HG03558 (cell line): ENCODE results near the gene RIN3.
"Not testable (repeated sequence)": the region's sequence is repeated elsewhere in the genome, so short reads cannot be mapped to it uniquely, and the experiment has no call there.

ENCODE experiments used
- ATAC-seq: cut with Tn5 transposase; IDR thresholded peaks from one replicate; pipeline ENCODE4 v1.9.1; 2021; ENCODE audit warnings: moderate number of reproducible peaks; ENCODE audit not compliant: unreplicated experiment; ENCODE audit errors: extremely low read depth

RIN3 gene

DNA sequence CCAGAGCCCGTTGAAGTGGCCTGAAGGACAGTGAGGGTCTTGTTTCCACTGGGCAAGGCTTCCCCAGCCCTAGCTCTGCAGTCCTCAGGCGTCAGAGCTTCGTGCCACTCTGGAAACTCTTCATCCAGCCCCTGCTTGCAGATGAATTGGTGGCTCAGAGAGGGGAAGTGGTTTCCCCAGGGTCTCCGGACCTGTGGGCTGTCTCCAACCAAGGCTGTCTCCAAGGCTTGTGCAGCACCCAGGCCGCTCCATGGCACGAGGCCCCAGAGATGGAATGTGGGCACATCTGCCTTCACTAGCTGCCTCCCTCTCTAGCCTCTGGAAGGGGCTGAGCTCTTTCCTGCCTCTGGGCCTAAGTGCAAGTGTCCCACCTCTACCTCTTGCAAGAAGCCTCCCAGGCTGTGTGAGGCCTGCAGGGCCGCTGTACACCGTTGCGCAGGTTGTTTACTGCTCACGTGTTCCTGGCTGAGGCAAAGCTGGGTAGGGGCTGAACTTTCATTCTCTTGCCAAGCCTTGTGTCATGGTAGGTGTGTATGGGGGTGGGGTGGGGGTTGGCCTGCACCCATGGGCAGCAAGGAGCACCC is 11.1 kb downstream of the RIN3 start:
- no peak for ATAC-seq

DNA sequence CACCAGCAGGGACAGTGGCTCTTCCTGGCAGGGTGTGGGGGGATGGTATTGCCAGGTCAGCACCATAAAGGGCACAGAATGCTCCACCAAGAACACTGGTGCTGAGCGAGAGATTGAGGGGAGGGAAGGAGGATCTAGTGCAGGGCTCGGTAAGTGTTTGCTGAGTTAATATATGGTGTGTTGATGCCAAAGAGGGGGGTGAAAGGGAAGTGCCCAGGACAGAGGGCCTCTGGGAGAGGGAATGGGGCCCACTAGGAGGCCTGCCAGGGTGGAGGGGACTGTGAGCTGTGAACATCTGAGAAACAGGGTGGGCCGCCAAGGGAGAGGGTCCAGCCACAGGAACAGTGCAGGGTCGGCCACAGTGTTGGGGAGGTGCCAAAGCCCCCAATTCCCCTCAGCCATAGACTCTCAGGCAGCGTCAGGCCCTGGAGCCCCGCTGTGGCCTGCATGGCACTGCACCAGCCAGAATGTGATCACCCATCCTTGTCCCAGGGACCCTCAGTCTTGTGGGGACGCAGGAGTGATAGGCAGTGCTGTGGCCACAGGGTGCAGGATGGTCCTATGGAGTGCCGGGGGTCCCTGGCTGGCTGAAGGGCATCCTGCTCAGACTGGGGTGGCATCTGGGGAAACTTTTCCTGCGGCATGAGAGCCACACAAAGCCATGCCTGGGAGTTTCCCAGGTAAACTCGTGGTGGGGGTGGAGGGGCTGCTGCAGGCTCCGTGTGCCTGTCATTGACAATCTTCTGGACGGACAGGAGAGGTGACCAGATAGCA is 11.9 kb downstream of the RIN3 start:
- no peak for ATAC-seq

DNA sequence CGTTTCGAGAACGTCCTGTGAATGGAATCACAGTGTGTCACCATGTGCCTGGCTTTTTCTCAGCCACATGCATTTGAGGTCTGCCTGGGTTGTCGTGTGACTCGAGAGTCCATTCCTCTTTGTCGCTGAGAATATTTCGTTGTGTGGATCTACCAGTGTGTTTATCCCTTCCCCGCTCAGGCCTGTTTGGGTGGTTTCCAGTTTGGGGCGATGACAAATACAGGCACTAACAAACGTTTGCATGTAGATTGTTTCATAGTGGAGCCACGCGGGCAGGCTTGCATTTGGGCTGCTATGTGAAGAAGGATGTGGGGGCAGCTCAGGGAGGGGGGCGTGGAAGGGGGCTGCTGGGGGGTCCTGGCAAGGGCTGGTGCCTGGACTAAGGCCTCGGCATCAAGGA is 14.1 kb downstream of the RIN3 start:
- ATAC-seq: no peak

DNA sequence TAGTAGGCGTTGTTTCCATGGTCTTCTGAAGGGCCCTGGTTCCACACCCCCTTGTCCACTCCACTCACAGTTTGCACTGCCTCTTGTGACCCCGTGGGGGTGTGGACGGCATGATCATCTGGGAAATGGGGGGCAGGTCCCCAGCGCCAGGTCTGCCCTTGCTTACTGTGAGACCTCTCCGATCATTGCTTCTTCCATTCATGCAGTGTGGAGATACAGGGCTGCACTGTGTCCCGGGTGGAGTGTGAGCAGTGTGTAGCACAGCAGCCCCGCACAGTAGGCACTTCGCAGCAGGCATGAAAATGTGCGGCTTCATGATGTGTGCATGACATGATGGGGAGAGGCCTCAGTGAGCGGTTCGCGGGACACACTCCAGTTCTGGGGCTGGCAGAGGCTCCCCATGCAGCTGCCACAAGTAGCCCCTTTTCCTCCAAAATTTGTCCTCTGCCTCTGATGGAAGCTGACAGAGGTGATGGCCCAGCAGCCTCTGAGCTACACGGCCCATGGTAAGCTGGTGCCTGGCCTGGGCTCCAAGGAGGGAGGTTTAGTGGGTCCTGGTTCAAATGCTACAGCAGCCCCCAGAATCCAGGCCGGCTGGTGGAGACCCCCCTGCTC is 15.0 kb downstream of the RIN3 start:
- ATAC-seq: no peak

DNA sequence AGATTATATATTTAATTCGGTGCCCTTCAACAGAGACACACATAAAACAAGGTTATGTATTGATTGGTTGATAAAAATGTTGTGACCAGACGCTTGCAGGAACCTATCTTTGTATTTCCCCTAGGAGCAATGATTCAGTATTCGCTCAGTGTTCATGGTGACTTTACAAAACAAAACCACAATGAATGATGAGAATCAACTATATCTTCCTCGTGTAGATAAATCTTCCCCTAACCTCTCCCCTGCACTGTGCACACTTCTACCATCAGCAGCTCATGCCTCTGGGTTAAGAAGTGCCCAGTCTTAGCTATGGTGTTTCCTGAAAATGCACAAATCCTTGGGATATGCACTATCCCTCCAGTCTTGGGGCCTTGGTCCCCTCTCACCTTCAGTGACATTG is 16.3 kb downstream of the RIN3 start:
- no peak for ATAC-seq

DNA sequence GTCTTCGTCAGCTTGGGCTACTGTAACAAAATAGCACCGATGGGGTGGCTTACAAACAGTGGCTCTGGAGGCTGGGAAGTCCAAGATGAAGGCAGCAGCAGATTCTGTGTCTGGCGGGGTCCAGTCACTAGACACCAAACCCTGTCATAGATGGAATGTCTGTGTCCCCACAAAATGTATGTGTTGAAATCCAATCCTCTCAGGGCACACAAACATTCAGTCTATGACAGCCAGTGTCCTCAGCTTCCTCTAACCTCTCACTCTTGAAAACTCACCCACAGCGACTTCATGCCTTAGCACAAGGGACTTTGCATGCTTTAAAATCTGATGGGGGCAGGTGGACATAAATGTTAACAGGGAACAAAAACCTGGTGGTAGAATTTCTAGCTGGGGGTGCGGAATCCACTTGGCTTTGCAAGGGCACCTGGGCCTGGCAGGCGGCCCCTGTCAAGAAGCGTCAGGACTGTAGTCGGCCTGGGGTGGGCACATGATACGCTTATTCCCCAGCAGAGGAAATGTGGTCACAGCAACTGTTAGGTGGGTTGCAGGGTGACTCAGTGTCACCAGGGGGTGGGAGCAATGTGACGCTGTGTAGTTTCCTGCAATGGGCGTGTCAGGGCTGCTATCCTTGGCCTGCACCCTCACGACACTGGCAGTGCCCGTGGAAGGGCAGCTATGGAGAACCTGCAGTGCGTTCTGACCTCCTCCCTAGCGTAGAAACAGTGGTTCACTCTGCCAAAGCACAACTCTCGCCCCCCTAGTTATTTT is 17.7 kb downstream of the RIN3 start:
- peak; percentile 41 for ATAC-seq

DNA sequence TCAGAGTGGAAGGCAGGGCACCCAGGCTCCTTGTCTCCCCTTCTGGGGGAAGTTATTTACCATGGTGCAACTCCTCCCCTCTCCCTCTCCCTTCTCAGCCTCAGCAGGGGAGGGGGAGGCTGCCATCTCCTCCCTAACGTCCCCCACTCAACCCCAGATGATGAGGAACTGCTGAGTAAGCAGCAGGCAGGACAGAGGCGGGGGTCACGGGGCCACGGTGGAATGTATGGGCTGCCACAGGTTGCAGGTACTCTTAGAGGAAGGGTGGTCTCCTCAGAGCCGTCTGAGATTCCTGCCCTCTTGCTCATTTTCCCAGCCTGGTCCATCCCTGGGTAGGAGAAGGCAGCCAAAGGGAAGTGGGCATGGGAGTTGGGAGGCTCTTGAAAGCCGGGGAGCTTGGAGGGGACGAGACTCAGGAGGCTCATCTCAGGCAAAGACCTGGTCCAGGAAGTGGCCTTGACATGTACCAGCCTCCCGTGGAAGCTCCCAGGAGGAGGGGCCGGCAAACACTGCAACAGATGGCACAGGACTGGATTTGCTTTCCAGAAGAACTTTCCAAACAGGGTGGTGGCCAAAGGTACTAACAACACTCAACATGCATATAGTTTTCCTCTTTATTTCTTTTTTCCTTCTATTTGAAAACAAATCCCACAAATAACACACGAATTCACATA is 19.0 kb downstream of the RIN3 start:
- ATAC-seq: no peak

DNA sequence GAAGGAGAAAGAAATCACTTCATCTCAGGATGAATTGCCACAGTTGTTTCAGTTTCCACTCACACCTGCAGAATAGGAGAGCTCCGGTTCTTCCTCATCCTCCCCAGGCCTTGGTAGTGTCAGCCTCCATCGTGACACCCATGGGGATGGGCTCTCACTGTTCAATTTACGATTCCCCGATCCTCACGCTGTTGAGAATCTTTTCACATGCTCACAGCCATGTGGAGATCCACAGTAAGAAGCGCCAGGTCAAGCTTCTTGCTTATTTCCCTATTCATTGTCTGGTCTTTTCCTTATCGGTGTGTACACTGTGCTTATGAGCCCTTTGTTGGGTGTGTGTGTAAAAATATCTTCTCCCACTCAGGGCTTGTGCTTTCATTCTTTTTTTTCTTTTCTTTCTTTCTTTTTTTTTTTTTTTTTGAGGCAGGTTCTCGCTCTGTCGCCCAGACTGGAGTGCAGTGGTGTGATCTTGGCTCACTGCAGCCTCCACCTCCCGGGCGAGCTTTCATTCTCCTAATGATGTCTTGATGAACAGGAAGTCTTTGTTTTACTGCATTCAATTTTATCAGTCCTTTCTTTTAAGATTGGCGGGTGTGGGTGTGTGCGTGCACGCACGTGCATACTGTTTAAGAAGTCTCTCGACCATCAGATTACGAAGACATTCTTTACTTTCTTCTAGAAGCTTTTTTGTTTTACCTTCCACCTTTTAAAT is 21.5 kb downstream of the RIN3 start:
- ATAC-seq: no peak

DNA sequence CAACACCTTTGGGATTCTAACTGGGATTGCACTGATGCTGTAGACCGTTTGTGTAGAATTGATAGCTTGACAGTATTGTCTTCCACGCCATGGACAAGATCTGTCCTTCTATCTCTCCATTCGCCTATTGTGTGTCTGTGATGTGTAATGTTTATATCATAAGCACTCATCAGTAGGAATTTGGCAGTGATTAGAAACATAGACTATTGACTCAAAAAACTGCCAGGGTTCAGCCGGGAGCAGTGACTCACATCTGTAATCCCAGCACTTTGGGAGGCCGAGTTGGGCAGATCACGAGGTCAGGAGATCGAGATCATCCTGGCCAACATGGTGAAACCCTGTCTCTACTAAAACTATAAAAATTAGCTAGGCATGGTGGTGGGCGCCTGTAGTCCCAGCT is 22.6 kb downstream of the RIN3 start:
- ATAC-seq: not testable (repeated sequence)

DNA sequence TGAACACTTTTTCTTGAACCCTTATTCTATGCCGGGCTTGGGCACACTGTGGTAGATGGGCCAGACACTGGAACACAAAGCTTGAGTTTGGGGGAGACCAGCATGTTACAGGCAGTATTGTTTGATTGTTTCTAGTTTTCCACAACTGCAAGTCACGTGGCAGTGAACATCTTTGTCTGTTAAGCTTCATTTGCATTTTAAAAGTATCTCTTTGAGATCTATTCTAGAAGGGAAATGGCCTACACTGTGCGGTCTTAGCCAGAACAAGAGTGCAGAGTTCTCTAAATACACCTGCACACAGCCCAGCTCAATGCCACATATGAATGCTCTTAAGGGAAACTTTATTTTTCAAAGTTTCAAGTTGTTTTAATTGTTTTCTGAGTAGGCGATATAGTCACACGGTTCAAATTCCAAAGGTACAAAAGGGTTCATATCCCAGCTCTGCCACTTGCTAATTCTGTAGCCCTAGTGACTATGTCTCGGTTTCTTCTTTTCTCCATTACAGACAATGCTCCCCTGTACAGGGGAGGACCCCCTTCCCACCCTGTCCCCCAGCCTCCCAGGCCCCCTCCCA is 24.9 kb downstream of the RIN3 start:
- peak; percentile 39 for ATAC-seq

DNA sequence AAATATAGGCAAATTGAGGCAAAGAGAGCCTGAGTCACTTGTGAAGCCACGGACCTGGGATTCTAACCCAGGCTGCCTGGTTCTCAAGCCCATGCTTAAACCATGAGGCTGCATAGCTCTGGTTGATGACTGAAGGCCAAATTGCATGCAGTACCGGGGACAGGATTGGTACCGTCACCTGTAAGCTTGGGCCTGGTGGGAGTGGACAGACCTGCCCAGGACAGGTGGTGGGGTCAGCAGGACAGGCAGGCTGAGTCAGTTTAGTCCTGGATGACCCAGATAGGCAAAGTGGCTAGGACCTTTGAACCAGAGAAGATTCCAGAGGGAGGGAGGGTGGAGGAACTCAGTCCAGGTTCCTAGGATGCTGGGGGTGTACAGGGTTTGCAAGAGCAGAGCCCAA is 25.8 kb downstream of the RIN3 start:
- no peak for ATAC-seq

DNA sequence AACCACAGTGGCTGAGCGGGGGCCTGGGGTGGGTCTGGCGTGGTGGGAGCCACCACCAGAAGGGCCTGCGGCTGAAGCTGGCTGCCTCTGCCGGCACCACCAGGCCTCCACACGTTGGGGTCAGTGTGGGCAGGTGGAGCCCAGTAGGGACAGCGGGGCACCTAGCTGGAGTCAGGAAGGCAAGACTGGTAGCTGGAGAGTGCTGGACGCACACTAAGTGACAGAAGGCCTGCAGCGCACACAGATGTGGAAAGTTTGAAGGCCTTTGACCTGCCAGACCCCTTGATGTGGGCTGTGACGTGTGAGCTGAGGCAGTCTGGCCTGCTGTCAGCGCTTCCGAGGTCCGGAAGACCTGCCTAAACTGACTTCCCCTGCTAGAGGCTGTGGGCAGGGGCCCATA is 26.3 kb downstream of the RIN3 start:
- no peak for ATAC-seq

DNA sequence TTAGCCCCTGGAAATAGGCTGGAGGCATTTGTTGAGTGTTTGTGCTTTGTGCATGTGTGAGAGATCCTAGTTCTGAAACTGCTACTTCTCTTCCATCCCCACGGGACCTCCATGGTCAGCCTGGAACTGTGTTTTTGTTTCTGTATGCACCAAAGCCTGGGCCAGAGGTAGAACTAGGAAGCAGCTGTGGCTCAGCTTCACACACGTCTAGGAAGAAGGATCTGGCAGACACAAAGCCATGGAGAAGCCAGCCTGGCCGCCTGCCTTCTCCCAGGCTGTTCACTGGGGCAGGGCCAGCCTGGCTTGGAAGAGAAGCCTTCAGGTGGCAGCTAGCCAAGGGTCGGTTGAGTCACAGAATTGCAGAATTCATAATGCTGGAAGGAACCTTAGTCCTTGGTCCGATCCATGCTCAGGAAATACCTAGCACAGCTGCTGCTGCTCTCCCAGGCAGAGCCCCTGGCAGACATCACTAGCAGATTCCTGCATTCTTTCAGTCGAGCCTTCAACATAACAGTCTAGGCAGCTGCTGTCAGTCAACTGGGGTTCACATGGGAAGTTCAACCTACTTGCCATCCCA is 27.0 kb downstream of the RIN3 start:
- ATAC-seq: no peak

DNA sequence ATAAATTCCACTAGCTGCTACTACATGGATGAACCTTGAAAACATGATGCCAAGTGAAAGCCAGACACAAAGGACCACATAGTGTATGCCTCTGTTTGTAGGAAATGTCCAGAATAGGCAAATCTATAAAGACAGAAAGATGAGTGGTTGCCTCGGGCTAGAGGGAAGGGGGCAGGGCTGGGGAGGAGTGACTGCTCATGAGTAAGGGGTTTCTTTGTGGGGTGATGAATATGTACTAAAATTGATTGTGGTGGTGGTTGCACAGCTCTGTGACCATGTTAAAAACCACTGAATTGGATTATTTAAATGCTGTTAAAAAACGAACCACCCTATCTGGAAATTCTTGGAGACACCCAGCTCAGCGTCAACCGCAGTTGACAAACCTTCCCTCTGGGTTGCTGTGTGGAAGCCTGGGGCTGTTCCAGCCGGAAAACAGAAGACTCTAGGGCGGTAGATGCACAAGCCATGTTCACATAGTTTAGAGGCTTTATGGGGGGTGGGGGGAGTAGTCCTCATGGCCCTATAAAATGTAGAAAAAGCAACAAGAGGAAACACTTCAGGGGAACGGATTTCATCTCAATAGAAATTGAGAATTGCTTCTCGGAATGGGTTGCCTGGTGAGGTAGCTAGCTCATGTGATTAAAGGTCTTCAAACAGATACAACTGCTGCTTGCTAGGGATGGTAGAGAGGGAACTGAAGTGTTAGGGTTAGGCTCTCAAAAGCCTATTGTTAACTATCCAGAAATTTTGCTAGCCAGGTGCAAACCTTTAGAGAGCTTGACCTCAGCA is 29.4 kb downstream of the RIN3 start:
- ATAC-seq: no peak

DNA sequence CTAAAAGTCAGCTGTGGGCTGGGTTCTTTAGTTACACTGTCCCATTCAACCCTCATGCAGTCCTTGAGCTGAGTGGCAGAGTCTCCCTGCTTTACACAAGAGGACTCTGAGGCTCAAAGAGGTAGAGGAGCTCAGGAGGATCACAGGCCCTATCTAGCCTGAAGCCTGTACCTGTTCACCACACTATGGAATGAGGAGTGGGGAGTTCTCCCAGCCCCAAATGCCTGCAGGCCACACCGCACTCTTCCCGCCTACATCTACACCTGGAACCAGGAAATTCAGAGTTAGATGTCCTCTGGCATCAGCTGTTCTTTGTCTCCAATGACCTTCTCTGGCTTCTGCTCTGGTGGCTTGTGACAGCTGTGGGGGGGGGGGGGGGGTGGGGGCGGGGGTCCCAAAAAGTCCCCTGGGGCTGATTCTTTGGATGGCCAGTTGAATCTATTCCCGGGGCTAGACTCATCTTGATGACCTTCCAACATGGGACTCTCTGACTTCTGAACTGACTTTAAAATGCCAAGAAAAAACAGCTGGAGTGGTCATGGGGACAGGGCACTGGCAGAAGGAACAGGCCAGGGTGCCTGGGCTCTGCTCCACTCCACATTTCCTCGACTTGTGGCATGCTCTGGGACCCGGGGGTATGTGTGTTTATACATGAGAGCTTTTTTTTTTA is 30.6 kb downstream of the RIN3 start:
- ATAC-seq: no peak

DNA sequence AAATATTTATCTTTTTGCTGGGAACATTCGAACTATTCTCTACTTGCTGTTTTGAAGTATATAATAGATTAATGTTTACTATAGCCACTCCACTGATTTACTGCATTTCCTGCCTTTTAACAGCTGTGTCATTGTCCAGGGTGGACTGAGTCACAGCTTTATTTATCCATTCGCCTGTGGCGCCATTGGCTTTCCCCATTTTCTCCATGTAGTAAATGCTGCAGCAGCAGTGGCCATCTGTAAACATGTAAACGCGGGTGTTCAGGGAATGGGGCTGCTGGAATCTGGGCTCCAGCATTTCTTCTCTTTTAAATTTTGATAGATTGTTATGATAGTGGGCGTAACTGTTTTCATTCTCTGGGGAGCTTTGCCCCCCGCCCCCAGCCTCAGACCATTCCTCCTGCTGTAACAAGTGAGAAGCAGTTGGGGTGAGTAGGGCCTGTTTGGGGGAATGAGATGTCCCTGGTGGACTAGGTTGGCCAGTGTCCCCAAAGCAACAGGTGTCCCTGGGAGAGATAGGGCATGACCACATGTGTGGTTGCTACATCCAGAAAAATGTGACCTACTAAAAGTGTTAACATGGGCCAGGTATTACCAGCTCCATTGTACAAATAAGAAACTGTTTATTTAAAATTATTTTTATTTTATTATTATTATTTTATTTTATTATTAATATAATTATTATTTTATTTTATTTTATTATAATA is 32.9 kb downstream of the RIN3 start:
- ATAC-seq: no peak

DNA sequence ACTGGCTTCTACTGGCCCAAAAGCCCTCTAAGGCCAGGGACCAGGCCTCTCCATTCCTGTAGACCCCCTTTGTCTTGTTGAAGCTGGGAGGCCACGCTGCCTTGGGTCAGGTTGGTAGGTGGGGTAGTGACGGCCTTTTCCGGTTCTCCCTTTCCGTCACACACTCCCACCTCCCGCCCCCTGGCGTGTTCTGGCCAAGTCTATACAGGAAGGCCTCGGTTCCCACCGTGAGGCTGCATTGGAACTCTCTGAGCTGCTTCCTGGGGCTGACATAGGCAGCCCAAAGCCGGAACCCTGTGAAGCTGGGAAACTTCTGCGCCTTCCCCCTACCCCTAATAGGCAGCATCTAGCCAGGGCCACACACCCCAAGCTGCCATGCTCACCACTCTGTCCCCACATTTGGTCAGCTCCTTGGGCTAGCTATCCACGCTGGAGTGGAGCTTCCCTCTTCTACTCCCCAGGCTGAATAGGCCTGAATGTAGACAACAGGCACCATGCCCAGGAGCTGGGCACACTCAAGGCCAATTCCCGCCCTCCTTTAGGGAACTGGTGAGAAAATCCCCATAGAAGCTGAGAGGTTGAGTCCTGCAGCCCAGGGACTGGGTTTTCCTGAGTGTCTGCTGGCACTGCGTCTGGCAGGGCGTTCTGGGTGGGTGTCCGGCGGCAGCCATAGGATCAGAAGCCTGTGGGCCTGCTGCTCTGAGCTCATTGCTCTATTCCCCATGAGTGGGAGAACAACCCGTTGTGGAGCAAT is 35.7 kb downstream of the RIN3 start:
- ATAC-seq: no peak
